ENCODE data around the gene OR13C5.

GRCh38 chr9:104608336-104608735, 9.1 kb upstream of the OR13C5 start:
- TF ChIP-seq POLR2A (IDR thresholded peaks at IDR 0.05; ENCODE audit: low read depth, low read length) (no peak), RCOR1 (conservative IDR thresholded peaks at IDR 0.05; ENCODE audit: low read depth, low read length) (no peak), BCL11A (IDR thresholded peaks at IDR 0.05; ENCODE audit: low read depth, low read length) (no peak), CHD1 (IDR thresholded peaks at IDR 0.05; ENCODE audit: low read depth, low read length) (no peak), SIN3A (IDR thresholded peaks at IDR 0.05; ENCODE audit: low read depth, low read length) (no peak), SMARCA5 (IDR thresholded peaks at IDR 0.05) (no peak), E2F8 (IDR thresholded peaks at IDR 0.05; ENCODE audit: low read depth, partially characterized antibody) (no peak), POLR2AphosphoS5 (IDR thresholded peaks at IDR 0.05; ENCODE audit: low read length) (no peak), TAF1 (IDR thresholded peaks at IDR 0.05; ENCODE audit: borderline replicate concordance, low read depth, low read length) (no peak), SMAD5 (IDR thresholded peaks at IDR 0.05; ENCODE audit: low read depth) (no peak), ZNF24 (IDR thresholded peaks at IDR 0.05) (no peak)

All from GM12878 (cell line).